K562 (cell line): ENCODE results near the gene CTSS. TPM values are rescaled to one million over a fixed set of nuclear protein-coding genes. Genes with fewer than 3 reads are reported as not detected.

Source experiments
- ATAC-seq: fragments of 200-7000 bp; cut with Tn5 transposase; 3 replicates; pipeline ENCODE4 v1.9.1; 2020; ENCODE audit warnings: moderate library complexity
- BruUV-seq: library from RNA; stranded (reverse); fragments of 400-500 nt; replicated peaks from 2 replicates; lab custom pipeline; 2021; lab: Mats Ljungman, UMichigan
- CTCF ChIA-PET: fragments of 300-600 bp; formaldehyde crosslinking; extraction: SDS; loops from one replicate; lab custom pipeline; 2021; ENCODE audit warnings: low intra/inter-chr PET ratio; lab: Yijun Ruan, JAX
- POLR2A ChIA-PET: fragments of 300-600, 350-650 bp; sonication (Branson Sonifier 250); formaldehyde crosslinking; extraction: SDS; loops from one replicate; lab custom pipeline; 2021; ENCODE audit warnings: antibody characterized with exemption, inconsistent platforms; lab: Yijun Ruan, JAX
- DNase-seq, 4 experiments: peaks; one replicate each; pipeline versions ENCODE4 v3.0.0 to v3.0.0-alpha.2; 2011 to 2018; ENCODE audit warnings: low spot score in 3 of 4, mixed read lengths in 3 of 4; ENCODE audit errors: extremely low read depth in 1 of 4
- FAIRE-seq: peaks from 2 replicates; lab custom pipeline; 2011; peaks lifted over from hg19 to GRCh38; lab: Jason Lieb, UNC
- H2AFZ ChIP-seq: 2 replicates; pipeline ENCODE4 v1.6.0; 2011; ENCODE audit warnings: low read depth, low read length, control low read depth, inconsistent platforms
- H3K27ac ChIP-seq: fragments of 200-600 bp; 3 replicates; pipeline ENCODE4 v1.8.0; 2011; ENCODE audit warnings: low read depth, mild to moderate bottlenecking, control low read depth, inconsistent platforms, low read length, moderate library complexity, mixed read lengths; ENCODE audit errors: extremely low read depth
- H3K27me3 ChIP-seq, 2 experiments: fragments of 300-600 bp in 1 of 2; 2 replicates in 1 of 2; 3 replicates in 1 of 2; pipeline versions ENCODE4 v1.6.0 to v1.8.0; 2011; ENCODE audit warnings: inconsistent platforms in 2 of 2, low read length in 2 of 2, mild to moderate bottlenecking in 1 of 2, mixed read lengths in 1 of 2, moderate library complexity in 1 of 2; ENCODE audit not compliant: control insufficient read depth in 2 of 2, insufficient read depth in 2 of 2
- H3K36me3 ChIP-seq: fragments of 300-600 bp; 3 replicates; pipeline ENCODE4 v1.8.0; 2011; ENCODE audit warnings: mild to moderate bottlenecking, low read length, inconsistent platforms; ENCODE audit not compliant: control insufficient read depth, insufficient read depth
- H3K4me1 ChIP-seq, 2 experiments: fragments of 200-600 bp in 1 of 2; replicated peaks in 1 of 2; 2 replicates in 1 of 2; 3 replicates in 1 of 2; pipeline versions ENCODE4 v1.5.1 to v1.8.0; 2011; ENCODE audit warnings: inconsistent platforms in 2 of 2, low read length in 2 of 2, mild to moderate bottlenecking in 1 of 2, mixed read lengths in 1 of 2, moderate library complexity in 1 of 2; ENCODE audit not compliant: control insufficient read depth in 2 of 2, insufficient read depth in 2 of 2
- H3K4me2 ChIP-seq: 2 replicates; pipeline ENCODE4 v1.6.1; 2011; ENCODE audit warnings: low read length, control low read depth, inconsistent platforms, mixed read lengths; ENCODE audit not compliant: insufficient read depth
- H3K4me3 ChIP-seq: fragments of 200-600 bp; sonication (generic), shearing (Covaris generic); 2 replicates; pipeline ENCODE4 v1.5.1; 2016; ENCODE audit warnings: control low read depth, inconsistent platforms
- H3K79me2 ChIP-seq: fragments of 200-600 bp; 3 replicates; pipeline ENCODE4 v1.8.0; 2011; ENCODE audit warnings: low read length, inconsistent platforms; ENCODE audit not compliant: control insufficient read depth, insufficient read depth
- H3K9ac ChIP-seq, 2 experiments: 2 replicates each; pipeline versions ENCODE4 v1.6.0 to v1.6.1; 2011; ENCODE audit warnings: low read depth in 2 of 2, low read length in 2 of 2, control low read depth in 1 of 2, inconsistent platforms in 1 of 2, mild to moderate bottlenecking in 1 of 2, mixed read lengths in 1 of 2; ENCODE audit not compliant: insufficient read depth in 1 of 2
- H3K9me1 ChIP-seq: one replicate; pipeline ENCODE4 v1.6.0; 2011; ENCODE audit warnings: inconsistent platforms, mild to moderate bottlenecking, low read length, moderate library complexity; ENCODE audit not compliant: control insufficient read depth, insufficient read depth
- H3K9me3 ChIP-seq: replicated peaks from 2 replicates; pipeline ENCODE4 v1.5.1; 2011; ENCODE audit warnings: low read depth, low read length, inconsistent platforms; ENCODE audit not compliant: control insufficient read depth, insufficient read depth
- H4K20me1 ChIP-seq: replicated peaks from 2 replicates; pipeline ENCODE4 v1.6.1; 2011; ENCODE audit warnings: low read length, inconsistent platforms, mixed read lengths; ENCODE audit not compliant: control insufficient read depth, insufficient read depth
- CBX2 ChIP-seq: fragments of 200-600 bp; sonication (generic); IDR thresholded peaks from one replicate; pipeline ENCODE4 v1.6.1; 2012; ENCODE audit warnings: mild to moderate bottlenecking, low read length, inconsistent platforms; ENCODE audit not compliant: insufficient read depth, poor library complexity, severe bottlenecking
- CC2D1A ChIP-seq: fragments of 450-650 bp; IDR thresholded peaks from 2 replicates; pipeline ENCODE4 v1.6.1; 2017; ENCODE audit warnings: mild to moderate bottlenecking
- FOXK1 ChIP-seq: sonication (generic); formaldehyde crosslinking; IDR thresholded peaks from 2 replicates; pipeline ENCODE4 v1.8.0; 2022; ENCODE audit warnings: missing genetic modification reagents, mild to moderate bottlenecking, borderline replicate concordance
- GTF2E2 ChIP-seq: fragments of 200-800 bp; sonication (Bioruptor generic); IDR thresholded peaks from 2 replicates; pipeline ENCODE4 v1.6.1; 2016; ENCODE audit warnings: missing genetic modification characterization, missing compliant biosample characterization
- HEY1 ChIP-seq: fragments of 250-450 bp; sonication (Bioruptor Pico); IDR thresholded peaks from 2 replicates; pipeline ENCODE4 v1.5.0; 2020; ENCODE audit warnings: mild to moderate bottlenecking, moderate library complexity, borderline replicate concordance
- MEIS2 ChIP-seq: fragments of 450-650 bp; IDR thresholded peaks from 2 replicates; pipeline ENCODE4 v1.6.1; 2014; ENCODE audit warnings: mild to moderate bottlenecking; ENCODE audit not compliant: partially characterized antibody
- MYNN ChIP-seq, 2 experiments: sonication (generic); formaldehyde crosslinking in 1 of 2; IDR thresholded peaks; 2 replicates each; pipeline versions ENCODE4 v1.5.0 to v1.6.1; 2016 to 2020; ENCODE audit warnings: antibody characterized with exemption in 1 of 2, missing genetic modification reagents in 1 of 2
- NFIC ChIP-seq: fragments of 450-650 bp; IDR thresholded peaks from 2 replicates; pipeline ENCODE4 v1.6.1; 2017; ENCODE audit warnings: mild to moderate bottlenecking, inconsistent platforms
- PKNOX1 ChIP-seq: fragments of 450-650 bp; IDR thresholded peaks from 2 replicates; pipeline ENCODE4 v1.6.1; 2016
- RAD21 ChIP-seq, 2 experiments: fragments of 250-450 bp in 1 of 2; fragments of 450-650 bp in 1 of 2; sonication (Bioruptor Pico) in 1 of 2; formaldehyde crosslinking in 1 of 2; IDR thresholded peaks in 1 of 2; conservative IDR thresholded peaks in 1 of 2; 2 replicates each; pipeline versions ENCODE4 v1.4.0 to v1.8.0; 2020 to 2022; ENCODE audit warnings: mild to moderate bottlenecking in 2 of 2, moderate library complexity in 1 of 2
- SIN3B ChIP-seq: fragments of 450-650 bp; IDR thresholded peaks from 2 replicates; pipeline ENCODE4 v1.6.1; 2017; ENCODE audit warnings: low read depth, mild to moderate bottlenecking, moderate library complexity
- SIX5 ChIP-seq, 2 experiments: IDR thresholded peaks; 2 replicates each; pipeline ENCODE4 v1.6.1; 2011; ENCODE audit warnings: low read length in 2 of 2, borderline replicate concordance in 1 of 2, low read depth in 1 of 2, mild to moderate bottlenecking in 1 of 2, moderate library complexity in 1 of 2; ENCODE audit not compliant: insufficient read depth in 1 of 2
- ZNF197 ChIP-seq: fragments of 200-800 bp; sonication (Bioruptor generic); IDR thresholded peaks from 2 replicates; pipeline ENCODE4 v1.6.1; 2016; ENCODE audit warnings: low read depth, missing genetic modification characterization, missing compliant biosample characterization
- ZNF507 ChIP-seq: conservative IDR thresholded peaks from 2 replicates; pipeline ENCODE4 v1.6.1; 2017; ENCODE audit warnings: missing genetic modification characterization, missing compliant biosample characterization
- ZNF699 ChIP-seq: fragments of 250-450 bp; sonication (Bioruptor Pico); IDR thresholded peaks from 2 replicates; pipeline ENCODE4 v1.8.0; 2021; ENCODE audit warnings: mild to moderate bottlenecking, moderate library complexity; ENCODE audit not compliant: insufficient replicate concordance
- WGBS: fragments of 100-300 bp; shearing (Covaris generic); methylation state at CpG from one replicate; pipeline ENCODE4 v1.1.6; 2016; ENCODE audit warnings: low coverage, mixed read lengths; ENCODE audit not compliant: insufficient coverage; ENCODE audit errors: missing lambda C conversion rate; 5-methylcytosine and 5-hydroxymethylcytosine counted together
- in situ Hi-C: fragments of 300-500 bp; cut with MboI; formaldehyde crosslinking; loops from 4 replicates; pipeline ENCODE4 v1.15.0; 2018; ENCODE audit warnings: inconsistent platforms, mixed read lengths
- intact Hi-C: fragments of 100-400 bp; cut with micrococcal nuclease; formaldehyde crosslinking; loops from 2 replicates; pipeline ENCODE4 v1.14.2; 2022
- polyA plus RNA-seq, 8 experiments: library from polyadenylated mRNA; depleted of rRNA in 4 of 8; stranded (reverse) in 5 of 8; unstranded in 3 of 8; fragments of >200 nt; fragmentation: Nextera tagmentation in 2 of 8; fragmentation: Illumina TruSeq in 1 of 8; extraction: Ambion mirVana in 2 of 8; extraction: Trizol in 1 of 8; gene quantifications; 2 replicates each; pipeline versions ENCODE4 v1.2.1 to v1.2.3, GENCODE V29; 2011 to 2014; ENCODE audit warnings: inconsistent platforms in 1 of 8, missing spikeins in 1 of 8
- total RNA-seq, 7 experiments: library from RNA; depleted of rRNA in 6 of 7; stranded (reverse); fragments of >200 nt in 6 of 7; fragmentation: Illumina TruSeq in 2 of 7; extraction: Trizol in 2 of 7; gene quantifications; 2 replicates each; pipeline versions ENCODE4 v1.2.1 to v1.2.3, GENCODE V29; 2011 to 2021; ENCODE audit warnings: low replicate concordance in 1 of 7
- TF ChIP-seq, protein P1 (sequence below): fragments of 250-450 bp; sonication (Bioruptor Pico); IDR thresholded peaks from 2 replicates; pipeline ENCODE4 v1.9.0; 2021; ENCODE audit warnings: mild to moderate bottlenecking
- TF ChIP-seq, protein P2 (sequence below): IDR thresholded peaks from 3 replicates; pipeline ENCODE4 v1.6.1; 2011; ENCODE audit warnings: borderline replicate concordance, mild to moderate bottlenecking; ENCODE audit not compliant: insufficient read length, insufficient read depth
- TF ChIP-seq, protein P3 (sequence below): sonication (generic); formaldehyde crosslinking; IDR thresholded peaks from 2 replicates; pipeline ENCODE4 v1.8.0; 2022; ENCODE audit warnings: mild to moderate bottlenecking, missing genetic modification reagents, borderline replicate concordance

The CTSS gene
- total and polyA plus RNA-seq, 9 of the 15 experiments (the other 6 are each of a cell fraction or from before 2014, with no cell fraction given) = 8.6 to 24.9 (median 10.3) TPM

DNA sequence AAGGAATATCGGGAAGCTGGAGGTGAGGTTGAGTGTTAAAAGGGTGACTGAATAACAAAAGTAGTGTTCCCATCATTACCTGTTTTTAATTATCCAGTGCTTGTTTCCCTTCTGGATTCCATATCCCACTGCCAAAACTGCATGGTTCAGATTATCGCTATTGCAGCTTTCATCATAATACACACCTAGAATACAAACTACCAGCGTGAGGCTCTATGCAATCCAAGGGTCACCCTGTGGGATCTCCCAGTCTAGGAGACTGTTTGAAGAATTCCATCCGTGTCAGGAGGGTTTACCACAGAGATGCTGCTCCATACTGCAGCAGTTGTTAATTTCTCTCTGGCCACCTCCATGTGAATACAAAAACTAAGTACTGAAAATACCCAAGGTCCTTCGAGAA is 33.5 kb upstream of the CTSS start:
- CTCF ChIA-PET = no interaction called here
- intact Hi-C loops = no loop called here
- no peak overlapping the region for H3K27ac ChIP-seq
- WGBS = 67% methylated on average over 5 of the region's 5 CpGs
- in situ Hi-C loops = no loop called here
- no peaks in the 10 kb centered on the region for H4K20me1 ChIP-seq
- ATAC-seq = no peak
- no peak overlapping the region for H2AFZ ChIP-seq
- FAIRE-seq = no peak
- no peaks in the 10 kb centered on the region for H3K36me3 ChIP-seq
- no peaks in the 10 kb centered on the region for H3K79me2 ChIP-seq
- POLR2A ChIA-PET = interaction anchor here (1.6 kb wide), 1 partner anchor 8 kb away, joined by 3 read pairs; no protein-coding TSS in a partner anchor
- no peak overlapping the region for H3K9ac ChIP-seq
- DNase-seq = no peak
- H3K4me3 ChIP-seq = no peak overlapping the region
- no peak for TF ChIP-seq SIX5 (IDR thresholded peaks at IDR 0.05; ENCODE audit: borderline replicate concordance in 1 of 2, insufficient read depth in 1 of 2, low read depth in 1 of 2, low read length in 2 of 2)
- TF ChIP-seq, protein P1, sequence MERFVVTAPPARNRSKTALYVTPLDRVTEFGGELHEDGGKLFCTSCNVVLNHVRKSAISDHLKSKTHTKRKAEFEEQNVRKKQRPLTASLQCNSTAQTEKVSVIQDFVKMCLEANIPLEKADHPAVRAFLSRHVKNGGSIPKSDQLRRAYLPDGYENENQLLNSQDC (CRISPR knock-in tag) = no peak
- no peak for TF ChIP-seq MEIS2
- TF ChIP-seq HEY1 (CRISPR knock-in tag) = no peak
- no peak for TF ChIP-seq GTF2E2 (tag)
- TF ChIP-seq ZNF699 (CRISPR knock-in tag) = no peak
- no peak for TF ChIP-seq RAD21 (CRISPR knock-in tag; conservative IDR thresholded peaks at IDR 0.05 in 1 of 2, IDR thresholded peaks at IDR 0.05 in 1 of 2)
- no peak for TF ChIP-seq ZNF507
- TF ChIP-seq SIN3B = no peak
- no peak for TF ChIP-seq ZNF197 (CRISPR knock-in tag)
- TF ChIP-seq CBX2 = no peak
- TF ChIP-seq, protein P2, sequence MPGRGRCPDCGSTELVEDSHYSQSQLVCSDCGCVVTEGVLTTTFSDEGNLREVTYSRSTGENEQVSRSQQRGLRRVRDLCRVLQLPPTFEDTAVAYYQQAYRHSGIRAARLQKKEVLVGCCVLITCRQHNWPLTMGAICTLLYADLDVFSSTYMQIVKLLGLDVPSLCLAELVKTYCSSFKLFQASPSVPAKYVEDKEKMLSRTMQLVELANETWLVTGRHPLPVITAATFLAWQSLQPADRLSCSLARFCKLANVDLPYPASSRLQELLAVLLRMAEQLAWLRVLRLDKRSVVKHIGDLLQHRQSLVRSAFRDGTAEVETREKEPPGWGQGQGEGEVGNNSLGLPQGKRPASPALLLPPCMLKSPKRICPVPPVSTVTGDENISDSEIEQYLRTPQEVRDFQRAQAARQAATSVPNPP = no peak
- TF ChIP-seq, protein P3, sequence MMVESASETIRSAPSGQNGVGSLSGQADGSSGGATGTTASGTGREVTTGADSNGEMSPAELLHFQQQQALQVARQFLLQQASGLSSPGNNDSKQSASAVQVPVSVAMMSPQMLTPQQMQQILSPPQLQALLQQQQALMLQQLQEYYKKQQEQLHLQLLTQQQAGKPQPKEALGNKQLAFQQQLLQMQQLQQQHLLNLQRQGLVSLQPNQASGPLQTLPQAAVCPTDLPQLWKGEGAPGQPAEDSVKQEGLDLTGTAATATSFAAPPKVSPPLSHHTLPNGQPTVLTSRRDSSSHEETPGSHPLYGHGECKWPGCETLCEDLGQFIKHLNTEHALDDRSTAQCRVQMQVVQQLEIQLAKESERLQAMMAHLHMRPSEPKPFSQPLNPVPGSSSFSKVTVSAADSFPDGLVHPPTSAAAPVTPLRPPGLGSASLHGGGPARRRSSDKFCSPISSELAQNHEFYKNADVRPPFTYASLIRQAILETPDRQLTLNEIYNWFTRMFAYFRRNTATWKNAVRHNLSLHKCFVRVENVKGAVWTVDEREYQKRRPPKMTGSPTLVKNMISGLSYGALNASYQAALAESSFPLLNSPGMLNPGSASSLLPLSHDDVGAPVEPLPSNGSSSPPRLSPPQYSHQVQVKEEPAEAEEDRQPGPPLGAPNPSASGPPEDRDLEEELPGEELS (CRISPR knock-in tag) = no peak
- no peak for TF ChIP-seq NFIC
- TF ChIP-seq FOXK1 (CRISPR knock-in tag) = no peak
- no peak for TF ChIP-seq PKNOX1
- TF ChIP-seq MYNN (IDR thresholded peaks at IDR 0.05) = no peak
- no peak for TF ChIP-seq MYNN (CRISPR knock-in tag; IDR thresholded peaks at IDR 0.05)
- TF ChIP-seq CC2D1A = no peak
- no TSS peak for BruUV-seq
- H3K4me1 ChIP-seq = peaks cover 0 to 11% of the 10 kb centered on the region in 2 experiments; a peak in 2 of 5 replicates
- H3K9me1 ChIP-seq = no peaks in the 10 kb centered on the region
- H3K4me2 ChIP-seq = no peak overlapping the region
- H3K27me3 ChIP-seq = no peaks in the 10 kb centered on the region
- no peaks in the 10 kb centered on the region for H3K9me3 ChIP-seq
